ENCODE data around the gene BOD1L2.

DNA sequence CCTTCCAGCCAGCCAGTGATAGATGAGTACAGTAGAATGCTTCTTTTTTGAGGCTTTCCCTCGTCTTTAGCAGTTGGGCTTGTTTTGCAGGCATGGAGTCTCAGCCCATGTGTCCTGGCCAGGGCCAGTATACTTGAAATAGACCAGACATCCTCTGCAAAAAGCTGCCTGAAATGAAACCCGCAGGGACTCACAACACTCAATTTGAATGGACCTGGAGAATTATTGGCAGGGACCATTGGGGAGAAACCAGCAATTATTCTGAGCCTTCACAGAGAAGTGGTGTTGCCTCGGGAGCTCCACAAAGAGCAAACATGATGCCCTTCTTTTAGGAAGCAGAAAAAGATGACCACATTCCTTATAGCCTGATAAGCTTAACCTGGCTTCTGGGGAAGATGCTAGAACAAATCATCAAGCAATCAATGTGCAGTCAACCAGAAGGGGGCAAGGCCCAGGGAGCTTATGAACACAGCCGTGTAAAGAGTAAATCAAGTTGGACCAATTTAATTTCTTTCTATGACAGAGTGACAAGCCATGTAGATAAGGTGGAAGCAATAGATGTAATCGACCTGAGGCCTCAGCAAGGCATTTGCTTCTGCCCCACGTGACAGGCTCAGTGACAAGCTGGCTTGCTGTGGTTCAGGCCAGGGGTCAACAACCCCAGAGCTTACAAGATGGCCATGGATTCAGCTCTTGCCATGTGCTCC lies 42.1 kb downstream of the BOD1L2 start:
- no peak for TF ChIP-seq POLR2A (IDR thresholded peaks at IDR 0.05; ENCODE audit: low read depth, low read length)
- TF ChIP-seq POLR2AphosphoS5 (IDR thresholded peaks at IDR 0.05; ENCODE audit: low read depth, low read length) = no peak

Measured in GM12892 (cell line).